Endothelial cell of umbilical vein (primary cell): ENCODE measurements around the gene NAA40.

Experiments used
- CTCF ChIP-seq, 2 donors: IDR thresholded peaks; 1 replicate in 1 of 2; 2 replicates in 1 of 2; pipeline ENCODE4 v1.5.1; 2011; ENCODE audit warnings: low read length in 2 of 2, mild to moderate bottlenecking in 2 of 2, moderate library complexity in 2 of 2, control low read depth in 1 of 2, inconsistent platforms in 1 of 2, low read depth in 1 of 2; ENCODE audit not compliant: insufficient read depth in 1 of 2; ENCODE audit errors: extremely low read depth in 1 of 2
- EZH2 ChIP-seq: IDR thresholded peaks from 2 replicates; pipeline ENCODE4 v1.6.1; 2012; ENCODE audit warnings: borderline replicate concordance, low read depth, mild to moderate bottlenecking, moderate library complexity, low read length, inconsistent platforms; ENCODE audit not compliant: severe bottlenecking
- FOS ChIP-seq: IDR thresholded peaks from 2 replicates; pipeline ENCODE4 v1.6.1; 2011; ENCODE audit warnings: mild to moderate bottlenecking, low read length, moderate library complexity, borderline replicate concordance; ENCODE audit not compliant: insufficient read depth
- POLR2A ChIP-seq: IDR thresholded peaks from 2 replicates; pipeline ENCODE4 v1.6.1; 2012; ENCODE audit warnings: low read depth, mild to moderate bottlenecking, control low read depth, low read length

- TF ChIP-seq POLR2A (no peak), CTCF (IDR thresholded peaks at IDR 0.05; ENCODE audit: extremely low read depth in 1 of 2, insufficient read depth in 1 of 2, low read depth in 1 of 2, low read length in 2 of 2) (no peak), FOS (no peak), EZH2 (no peak)
Measured at GRCh38 chr11:64003807-64004589, 65.2 kb downstream of the NAA40 start.
